ENCODE results near the gene CDC25C.

GRCh38 chr5:138275895-138276294, 55.7 kb downstream of the CDC25C start:
- TF ChIP-seq SIN3A (IDR thresholded peaks at IDR 0.05; ENCODE audit: borderline replicate concordance, insufficient read depth, low read length) (no peak), TAF1 (IDR thresholded peaks at IDR 0.05; ENCODE audit: borderline replicate concordance, insufficient read depth, low read length) (no peak), REST (IDR thresholded peaks at IDR 0.05; ENCODE audit: insufficient read depth in 1 of 2, low read depth in 2 of 2, low read length in 2 of 2) (no peak), POLR2AphosphoS5 (IDR thresholded peaks at IDR 0.05; ENCODE audit: low read depth, low read length) (no peak), FOXP2 (optimal IDR thresholded peaks at IDR 0.05; ENCODE audit: borderline replicate concordance, extremely low read depth, extremely low read length, insufficient read depth) (no peak)
